Sciatic nerve (tissue), 2 donors: ENCODE results near the gene OR2H2. TPM values are rescaled to one million over a fixed set of nuclear protein-coding genes. Genes with fewer than 3 reads are reported as not detected.

Experiments
- ATAC-seq: fragments of 200-7000 bp; cut with Tn5 transposase; one replicate; pipeline ENCODE4 v1.9.1; 2020; ENCODE audit warnings: mild to moderate bottlenecking, moderate library complexity
- DNase-seq: peaks from one replicate; pipeline ENCODE4 v3.0.0-alpha.2; 2020; ENCODE audit warnings: low spot score
- intact Hi-C: fragments of 100-400 bp; cut with DNase I; formaldehyde crosslinking; loops from one replicate; pipeline ENCODE4 v1.14.2; 2022
- total RNA-seq: library from RNA; stranded (reverse); fragmentation: NEBNext Ultra II Directional; extraction: Animal tissue kit (Norgen Biotek cat#: 25700); gene quantifications from one replicate; pipeline ENCODE4 v1.2.1, GENCODE V29; 2021
- donor health status: DM: no; HTN: no; CAD: no.
- donor health status: DM: no; HTN: no; CAD: no.

Gene OR2H2
- not detected for total RNA-seq

GRCh38 chr6:29584821-29585220 lies at the start of gene OR2H2:
OR2H2 (plus strand) TSS chr6:29585121; CDS start chr6:29587945, 2,824 bp downstream.
- ATAC-seq (no peak), DNase-seq (no peak)
- intact Hi-C loops: no loop called here

- DNase-seq (no peak), ATAC-seq (no peak)
- intact Hi-C loops: no loop called here
Observed at GRCh38 chr6:29537714-29538403, 47.1 kb upstream of the OR2H2 start.

- ATAC-seq: no peak
- intact Hi-C loops: no loop called here
- no peak for DNase-seq
Observed at GRCh38 chr6:29547573-29547972, 37.3 kb upstream of the OR2H2 start.

GRCh38 chr6:29552512-29553051 lies 32.3 kb upstream of the OR2H2 start:
- intact Hi-C loops: no loop called here
- DNase-seq (no peak), ATAC-seq (peak; percentile 76)

- peak; percentile 66 for DNase-seq
- intact Hi-C loops: no loop called here
- ATAC-seq: peak; percentile 76
Observed at GRCh38 chr6:29553268-29554057, 31.5 kb upstream of the OR2H2 start.

- ATAC-seq: no peak
- intact Hi-C loops: no loop called here
- DNase-seq: no peak
Observed at GRCh38 chr6:29554764-29555163, 30.2 kb upstream of the OR2H2 start.

GRCh38 chr6:29557320-29557719 lies 27.6 kb upstream of the OR2H2 start:
- intact Hi-C loops: no loop called here
- ATAC-seq: no peak
- no peak for DNase-seq

GRCh38 chr6:29558439-29559079 lies 26.4 kb upstream of the OR2H2 start:
- ATAC-seq (no peak), DNase-seq (no peak)
- intact Hi-C loops: no loop called here

- ATAC-seq (no peak), DNase-seq (no peak)
- intact Hi-C loops: no loop called here
Observed at GRCh38 chr6:29559524-29560287, 25.2 kb upstream of the OR2H2 start, which contains the start of gene UBD. UBD (minus strand) TSS chr6:29559732; CDS start chr6:29559701, 31 bp downstream.

- no peak for DNase-seq
- intact Hi-C loops: no loop called here
- no peak for ATAC-seq
Observed at GRCh38 chr6:29561091-29561490, 23.8 kb upstream of the OR2H2 start.

GRCh38 chr6:29561606-29562181 lies 23.2 kb upstream of the OR2H2 start:
- ATAC-seq (no peak), DNase-seq (no peak)
- intact Hi-C loops: no loop called here

GRCh38 chr6:29563435-29563965 lies 21.4 kb upstream of the OR2H2 start:
- DNase-seq: no peak
- intact Hi-C loops: no loop called here
- ATAC-seq: no peak

GRCh38 chr6:29564875-29565274 lies 20.0 kb upstream of the OR2H2 start:
- ATAC-seq: no peak
- intact Hi-C loops: no loop called here
- DNase-seq: no peak

GRCh38 chr6:29566856-29567255 lies 18.1 kb upstream of the OR2H2 start:
- ATAC-seq: no peak
- DNase-seq: no peak
- intact Hi-C loops: no loop called here

- ATAC-seq (no peak), DNase-seq (no peak)
- intact Hi-C loops: no loop called here
Observed at GRCh38 chr6:29567541-29567940, 17.4 kb upstream of the OR2H2 start.

GRCh38 chr6:29567991-29568390 lies 16.9 kb upstream of the OR2H2 start:
- intact Hi-C loops: no loop called here
- no peak for DNase-seq
- no peak for ATAC-seq

- ATAC-seq (no peak), DNase-seq (no peak)
- intact Hi-C loops: no loop called here
Observed at GRCh38 chr6:29576056-29576455, 8.9 kb upstream of the OR2H2 start.

GRCh38 chr6:29577544-29577943 lies 7.4 kb upstream of the OR2H2 start:
- no peak for ATAC-seq
- intact Hi-C loops: no loop called here
- no peak for DNase-seq
